HEK293 (cell line): Measurements from ENCODE around the gene MTOR.

Experiments used
- CTCF ChIA-PET: fragments of 350-600 bp; formaldehyde crosslinking; extraction: SDS; loops from one replicate; lab custom pipeline; 2021; ENCODE audit warnings: antibody characterized with exemption; lab: Yijun Ruan, JAX
- POLR2A ChIA-PET: fragments of 300-600 bp; formaldehyde crosslinking; extraction: SDS; loops from one replicate; lab custom pipeline; 2020; ENCODE audit warnings: antibody characterized with exemption, inconsistent platforms; lab: Yijun Ruan, JAX
- H3K27ac ChIP-seq: fragments of 200-500 bp; sonication (Bioruptor generic); 2 replicates; pipeline ENCODE4 v1.5.1; 2014; ENCODE audit warnings: low read depth, low read length, control low read depth, inconsistent platforms; ENCODE audit errors: extremely low read depth
- H3K36me3 ChIP-seq, 2 experiments: fragments of 200-500 bp in 1 of 2; sonication (Bioruptor generic) in 1 of 2; 1 replicate in 1 of 2; 2 replicates in 1 of 2; pipeline ENCODE4 v1.5.1; 2014 to 2017; ENCODE audit warnings: inconsistent platforms in 2 of 2, low read length in 2 of 2; ENCODE audit not compliant: control insufficient read depth in 2 of 2, insufficient read depth in 1 of 2
- H3K4me1 ChIP-seq: fragments of 200-500 bp; sonication (Bioruptor generic); 2 replicates; pipeline ENCODE4 v1.5.1; 2014; ENCODE audit warnings: mild to moderate bottlenecking, low read length, inconsistent platforms; ENCODE audit not compliant: control insufficient read depth, insufficient read depth
- H3K4me3 ChIP-seq: 2 replicates; pipeline ENCODE4 v1.5.1; 2011; ENCODE audit warnings: low read depth, mild to moderate bottlenecking, control low read depth, low read length, moderate library complexity
- H3K9me3 ChIP-seq: fragments of 200-500 bp; sonication (Bioruptor generic); 2 replicates; pipeline ENCODE4 v1.5.1; 2014; ENCODE audit warnings: low read depth, low read length, inconsistent platforms; ENCODE audit not compliant: control insufficient read depth, insufficient read depth
- HOXA7 ChIP-seq: sonication (generic); formaldehyde crosslinking; IDR thresholded peaks from 2 replicates; pipeline ENCODE4 v1.8.1; 2022; ENCODE audit warnings: missing genetic modification reagents, borderline replicate concordance
- INSM2 ChIP-seq: fragments of 450-650 bp; formaldehyde crosslinking; IDR thresholded peaks from 2 replicates; pipeline ENCODE4 v1.5.1; 2016; ENCODE audit warnings: missing biosample characterization, missing genetic modification characterization
- KLF1 ChIP-seq: fragments of 450-650 bp; formaldehyde crosslinking; IDR thresholded peaks from 2 replicates; pipeline ENCODE4 v1.5.1; 2016; ENCODE audit warnings: missing biosample characterization, missing genetic modification characterization
- OSR2 ChIP-seq: fragments of 450-650 bp; formaldehyde crosslinking; IDR thresholded peaks from 2 replicates; pipeline ENCODE4 v1.5.1; 2016; ENCODE audit warnings: missing biosample characterization, missing genetic modification characterization
- PRDM1 ChIP-seq: fragments of 450-650 bp; formaldehyde crosslinking; IDR thresholded peaks from 2 replicates; pipeline ENCODE4; 2016; ENCODE audit warnings: missing biosample characterization, missing genetic modification characterization
- SCRT1 ChIP-seq: fragments of 450-650 bp; formaldehyde crosslinking; IDR thresholded peaks from 2 replicates; pipeline ENCODE4 v1.5.1; 2016; ENCODE audit warnings: missing biosample characterization, missing genetic modification characterization, borderline replicate concordance
- ZFP37 ChIP-seq: fragments of 450-650 bp; formaldehyde crosslinking; IDR thresholded peaks from 2 replicates; pipeline ENCODE4 v1.5.1; 2016; ENCODE audit warnings: missing biosample characterization, missing genetic modification characterization
- ZNF121 ChIP-seq: fragments of 450-650 bp; formaldehyde crosslinking; IDR thresholded peaks from 2 replicates; pipeline ENCODE4 v1.5.1; 2016; ENCODE audit warnings: missing biosample characterization, missing genetic modification characterization
- ZNF175 ChIP-seq: fragments of 450-650 bp; formaldehyde crosslinking; IDR thresholded peaks from 2 replicates; pipeline ENCODE4 v1.5.1; 2016; ENCODE audit warnings: missing biosample characterization, missing genetic modification characterization
- ZNF19 ChIP-seq: fragments of 450-650 bp; formaldehyde crosslinking; IDR thresholded peaks from 2 replicates; pipeline ENCODE4; 2016; ENCODE audit warnings: missing biosample characterization, missing genetic modification characterization, low read depth
- ZNF280D ChIP-seq: fragments of 450-650 bp; formaldehyde crosslinking; IDR thresholded peaks from 2 replicates; pipeline ENCODE4 v1.5.1; 2016; ENCODE audit warnings: missing biosample characterization, missing genetic modification characterization
- ZNF335 ChIP-seq: fragments of 450-650 bp; formaldehyde crosslinking; conservative IDR thresholded peaks from 2 replicates; pipeline ENCODE4 v1.5.1; 2016; ENCODE audit warnings: missing biosample characterization, missing genetic modification characterization
- ZNF394 ChIP-seq: fragments of 450-650 bp; formaldehyde crosslinking; IDR thresholded peaks from 2 replicates; pipeline ENCODE4 v1.5.1; 2016; ENCODE audit warnings: missing biosample characterization, missing genetic modification characterization, mild to moderate bottlenecking, moderate library complexity, borderline replicate concordance
- ZNF501 ChIP-seq: fragments of 450-650 bp; formaldehyde crosslinking; IDR thresholded peaks from 2 replicates; pipeline ENCODE4 v1.5.1; 2016; ENCODE audit warnings: missing biosample characterization, missing genetic modification characterization
- ZNF514 ChIP-seq: fragments of 450-650 bp; formaldehyde crosslinking; IDR thresholded peaks from 2 replicates; pipeline ENCODE4 v1.5.1; 2016; ENCODE audit warnings: missing biosample characterization, missing genetic modification characterization
- ZNF549 ChIP-seq: fragments of 450-650 bp; IDR thresholded peaks from 2 replicates; pipeline ENCODE4 v1.5.1; 2018; ENCODE audit warnings: missing biosample characterization, missing genetic modification characterization, mild to moderate bottlenecking, inconsistent platforms, moderate library complexity
- ZNF561 ChIP-seq: fragments of 450-650 bp; IDR thresholded peaks from 2 replicates; pipeline ENCODE4 v1.5.1; 2018; ENCODE audit warnings: missing biosample characterization, missing genetic modification characterization, borderline replicate concordance
- ZNF621 ChIP-seq: fragments of 450-650 bp; formaldehyde crosslinking; IDR thresholded peaks from 2 replicates; pipeline ENCODE4 v1.5.1; 2017; ENCODE audit warnings: missing biosample characterization, missing genetic modification characterization
- ZNF629 ChIP-seq: fragments of 450-650 bp; formaldehyde crosslinking; IDR thresholded peaks from 2 replicates; pipeline ENCODE4 v1.5.1; 2017; ENCODE audit warnings: missing biosample characterization, missing genetic modification characterization
- ZNF639 ChIP-seq: fragments of 450-650 bp; formaldehyde crosslinking; IDR thresholded peaks from 2 replicates; pipeline ENCODE4 v1.5.1; 2016; ENCODE audit warnings: missing biosample characterization, missing genetic modification characterization
- ZNF664 ChIP-seq: fragments of 450-650 bp; formaldehyde crosslinking; IDR thresholded peaks from 2 replicates; pipeline ENCODE4 v1.5.1; 2016; ENCODE audit warnings: missing biosample characterization, missing genetic modification characterization
- ZNF843 ChIP-seq: fragments of 450-650 bp; formaldehyde crosslinking; IDR thresholded peaks from 2 replicates; pipeline ENCODE4 v1.5.1; 2016; ENCODE audit warnings: missing biosample characterization, missing genetic modification characterization
- ZSCAN16 ChIP-seq: fragments of 450-650 bp; formaldehyde crosslinking; IDR thresholded peaks from 2 replicates; pipeline ENCODE4 v1.5.1; 2016; ENCODE audit warnings: missing biosample characterization, missing genetic modification characterization
- TF ChIP-seq, protein P1 (sequence below): fragments of 450-650 bp; formaldehyde crosslinking; IDR thresholded peaks from 2 replicates; pipeline ENCODE4 v1.5.1; 2016; ENCODE audit warnings: missing biosample characterization, missing genetic modification characterization
- TF ChIP-seq, protein P2 (sequence below): fragments of 450-650 bp; formaldehyde crosslinking; IDR thresholded peaks from 2 replicates; pipeline ENCODE4 v1.5.1; 2016; ENCODE audit warnings: missing biosample characterization, missing genetic modification characterization

Gene MTOR

DNA sequence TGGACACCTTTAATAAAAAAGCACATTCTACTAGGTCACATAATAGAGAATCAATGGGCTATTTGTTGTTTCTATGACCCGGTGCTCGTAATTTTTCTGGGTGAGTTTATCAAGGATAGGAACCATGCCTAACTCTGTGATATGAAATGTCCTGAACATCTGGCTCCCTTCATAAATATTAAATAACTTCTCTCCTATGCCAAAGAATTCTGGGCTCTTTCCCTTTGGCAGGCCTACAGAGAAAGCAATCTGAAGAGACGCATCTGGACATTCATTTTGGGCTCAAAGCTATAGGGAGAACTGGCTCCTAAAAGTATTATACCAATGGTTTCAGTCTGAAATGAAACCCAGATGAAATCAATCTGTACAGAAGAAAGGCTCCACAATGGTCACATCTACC, 112.0 kb downstream of the MTOR start:
- no peak overlapping the region for H3K4me3 ChIP-seq
- no peak overlapping the region for H3K27ac ChIP-seq
- H3K4me1 ChIP-seq, result no peaks in the 10 kb centered on the region
- POLR2A ChIA-PET, result no interaction called here
- H3K9me3 ChIP-seq, result no peaks in the 10 kb centered on the region
- CTCF ChIA-PET, result interaction anchor here (0.6 to 0.8 kb wide), 2 partner anchors 24 to 115 kb away, joined by 3 read pairs; no protein-coding TSS in a partner anchor
- TF ChIP-seq ZNF394 (tag by site-specific recombination) (no peak), ZNF280D (tag by site-specific recombination) (no peak), ZNF629 (no peak), HOXA7 (no peak), ZNF621 (tag by site-specific recombination) (no peak), ZNF501 (no peak), PRDM1 (no peak)
- peaks cover 28 to 91% of the 10 kb centered on the region in 2 experiments for H3K36me3 ChIP-seq

- TF ChIP-seq ZNF561 (tag by site-specific recombination) (no peak), OSR2 (tag by site-specific recombination) (no peak), ZNF121 (tag by site-specific recombination) (no peak), ZNF843 (tag by site-specific recombination) (no peak), ZNF19 (tag by site-specific recombination) (no peak), SCRT1 (no peak), ZNF175 (tag by site-specific recombination) (no peak), INSM2 (no peak), ZNF664 (tag by site-specific recombination) (no peak), ZNF639 (tag by site-specific recombination) (no peak), ZFP37 (tag by site-specific recombination) (no peak), ZSCAN16 (tag by site-specific recombination) (no peak), ZNF514 (no peak), ZNF549 (tag by site-specific recombination) (no peak), KLF1 (tag by site-specific recombination) (no peak), ZNF335 (tag by site-specific recombination) (no peak)
- TF ChIP-seq, protein P1, sequence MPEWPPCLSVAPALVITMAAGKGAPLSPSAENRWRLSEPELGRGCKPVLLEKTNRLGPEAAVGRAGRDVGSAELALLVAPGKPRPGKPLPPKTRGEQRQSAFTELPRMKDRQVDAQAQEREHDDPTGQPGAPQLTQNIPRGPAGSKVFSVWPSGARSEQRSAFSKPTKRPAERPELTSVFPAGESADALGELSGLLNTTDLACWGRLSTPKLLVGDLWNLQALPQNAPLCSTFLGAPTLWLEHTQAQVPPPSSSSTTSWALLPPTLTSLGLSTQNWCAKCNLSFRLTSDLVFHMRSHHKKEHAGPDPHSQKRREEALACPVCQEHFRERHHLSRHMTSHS (tag by site-specific recombination), result no peak
- TF ChIP-seq, protein P2, sequence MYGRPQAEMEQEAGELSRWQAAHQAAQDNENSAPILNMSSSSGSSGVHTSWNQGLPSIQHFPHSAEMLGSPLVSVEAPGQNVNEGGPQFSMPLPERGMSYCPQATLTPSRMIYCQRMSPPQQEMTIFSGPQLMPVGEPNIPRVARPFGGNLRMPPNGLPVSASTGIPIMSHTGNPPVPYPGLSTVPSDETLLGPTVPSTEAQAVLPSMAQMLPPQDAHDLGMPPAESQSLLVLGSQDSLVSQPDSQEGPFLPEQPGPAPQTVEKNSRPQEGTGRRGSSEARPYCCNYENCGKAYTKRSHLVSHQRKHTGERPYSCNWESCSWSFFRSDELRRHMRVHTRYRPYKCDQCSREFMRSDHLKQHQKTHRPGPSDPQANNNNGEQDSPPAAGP (tag by site-specific recombination), result no peak
- H3K27ac ChIP-seq, result no peak overlapping the region
- POLR2A ChIA-PET, result no interaction called here
- H3K4me3 ChIP-seq, result no peak overlapping the region
- peaks cover 19 to 98% of the 10 kb centered on the region in 2 experiments; a peak in 2 of 3 replicates for H3K36me3 ChIP-seq
- H3K9me3 ChIP-seq, result no peaks in the 10 kb centered on the region
- CTCF ChIA-PET, result interaction anchor here (0.7 kb wide), 1 partner anchor 22 kb away, joined by 3 read pairs; no protein-coding TSS in a partner anchor
- H3K4me1 ChIP-seq, result no peaks in the 10 kb centered on the region
Observed at GRCh38 chr1:11147197-11147770, 115.1 kb downstream of the MTOR start.
